GM23338 (cell line): ENCODE results near the gene GUCY1A1.

Experiments
- CREB1 ChIP-seq: fragments of 250-450 bp; sonication (Bioruptor Pico); IDR thresholded peaks from 2 replicates; pipeline ENCODE4 v1.5.0; 2020; ENCODE audit warnings: low read depth, mild to moderate bottlenecking, moderate library complexity
- EZH2 ChIP-seq: fragments of 200-600 bp; sonication (generic); IDR thresholded peaks from one replicate; pipeline ENCODE4 v1.8.0; 2017; ENCODE audit warnings: antibody characterized with exemption, mild to moderate bottlenecking, low read depth; ENCODE audit not compliant: unreplicated experiment
- EZH2phosphoT487 ChIP-seq: fragments of 200-600 bp; sonication (generic); IDR thresholded peaks from one replicate; pipeline ENCODE4 v1.8.1; 2018; ENCODE audit warnings: antibody characterized with exemption; ENCODE audit not compliant: unreplicated experiment
- JUNB ChIP-seq: IDR thresholded peaks from one replicate; pipeline ENCODE4 v1.6.1; 2016; ENCODE audit warnings: antibody characterized with exemption; ENCODE audit not compliant: unreplicated experiment
- POLR2AphosphoS5 ChIP-seq: IDR thresholded peaks from 2 replicates; pipeline ENCODE4 v1.6.1; 2016; ENCODE audit warnings: antibody characterized with exemption, low read depth
- REST ChIP-seq: IDR thresholded peaks from one replicate; pipeline ENCODE4 v1.6.1; 2018; ENCODE audit warnings: antibody characterized with exemption; ENCODE audit not compliant: unreplicated experiment
- ZNF114 ChIP-seq: fragments of 250-450 bp; sonication (Bioruptor Pico); IDR thresholded peaks from 2 replicates; pipeline ENCODE4 v1.5.0; 2020; ENCODE audit warnings: mild to moderate bottlenecking, moderate library complexity
- ZNF331 ChIP-seq: fragments of 250-450 bp; sonication (Bioruptor Pico); IDR thresholded peaks from 2 replicates; pipeline ENCODE4 v1.5.0; 2020; ENCODE audit warnings: low read depth, mild to moderate bottlenecking, moderate library complexity
- TF ChIP-seq, protein P1 (sequence below), 2 experiments: fragments of 200-600 bp in 1 of 2; sonication (generic) in 1 of 2; conservative IDR thresholded peaks; 2 replicates each; pipeline versions ENCODE4 v1.5.1 to v1.6.1; 2016 to 2017; ENCODE audit warnings: antibody characterized with exemption in 2 of 2, low read depth in 2 of 2, mild to moderate bottlenecking in 2 of 2, moderate library complexity in 1 of 2
- TF ChIP-seq, protein P2 (sequence below): fragments of 250-450 bp; sonication (Bioruptor Pico); IDR thresholded peaks from 2 replicates; pipeline ENCODE4 v1.5.0; 2020; ENCODE audit warnings: mild to moderate bottlenecking, moderate library complexity
- TF ChIP-seq, protein P3 (sequence below): IDR thresholded peaks from 2 replicates; pipeline ENCODE4 v1.6.1; 2016; ENCODE audit warnings: antibody characterized with exemption

DNA sequence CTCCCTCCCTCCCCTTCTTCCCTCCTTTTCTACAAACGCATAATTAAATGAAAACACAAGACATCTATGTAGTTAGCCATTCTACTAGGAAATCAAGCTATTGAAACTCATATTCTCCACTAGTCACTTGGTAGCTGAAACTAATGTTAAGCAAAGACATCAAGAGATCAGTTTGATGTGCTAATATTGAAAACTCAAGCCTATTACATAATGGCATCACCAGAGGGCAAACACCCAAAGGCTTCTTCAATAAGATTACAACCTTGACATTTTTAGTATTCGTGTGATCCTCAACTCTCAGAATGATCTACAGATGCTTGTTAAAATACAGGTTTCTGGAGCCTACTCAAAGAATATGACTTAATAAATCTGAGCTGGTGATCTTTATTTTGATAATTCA lies 6.2 kb upstream of the GUCY1A1 start:
- TF ChIP-seq ZNF114 (CRISPR knock-in tag) (no peak), REST (no peak), POLR2AphosphoS5 (no peak), EZH2 (no peak), ZNF331 (CRISPR knock-in tag) (no peak), CREB1 (CRISPR knock-in tag) (no peak), EZH2phosphoT487 (no peak), JUNB (no peak)
- TF ChIP-seq, protein P1, sequence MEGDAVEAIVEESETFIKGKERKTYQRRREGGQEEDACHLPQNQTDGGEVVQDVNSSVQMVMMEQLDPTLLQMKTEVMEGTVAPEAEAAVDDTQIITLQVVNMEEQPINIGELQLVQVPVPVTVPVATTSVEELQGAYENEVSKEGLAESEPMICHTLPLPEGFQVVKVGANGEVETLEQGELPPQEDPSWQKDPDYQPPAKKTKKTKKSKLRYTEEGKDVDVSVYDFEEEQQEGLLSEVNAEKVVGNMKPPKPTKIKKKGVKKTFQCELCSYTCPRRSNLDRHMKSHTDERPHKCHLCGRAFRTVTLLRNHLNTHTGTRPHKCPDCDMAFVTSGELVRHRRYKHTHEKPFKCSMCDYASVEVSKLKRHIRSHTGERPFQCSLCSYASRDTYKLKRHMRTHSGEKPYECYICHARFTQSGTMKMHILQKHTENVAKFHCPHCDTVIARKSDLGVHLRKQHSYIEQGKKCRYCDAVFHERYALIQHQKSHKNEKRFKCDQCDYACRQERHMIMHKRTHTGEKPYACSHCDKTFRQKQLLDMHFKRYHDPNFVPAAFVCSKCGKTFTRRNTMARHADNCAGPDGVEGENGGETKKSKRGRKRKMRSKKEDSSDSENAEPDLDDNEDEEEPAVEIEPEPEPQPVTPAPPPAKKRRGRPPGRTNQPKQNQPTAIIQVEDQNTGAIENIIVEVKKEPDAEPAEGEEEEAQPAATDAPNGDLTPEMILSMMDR (conservative IDR thresholded peaks at IDR 0.05; ENCODE audit: low read depth in 2 of 2): no peak
- TF ChIP-seq, protein P2, sequence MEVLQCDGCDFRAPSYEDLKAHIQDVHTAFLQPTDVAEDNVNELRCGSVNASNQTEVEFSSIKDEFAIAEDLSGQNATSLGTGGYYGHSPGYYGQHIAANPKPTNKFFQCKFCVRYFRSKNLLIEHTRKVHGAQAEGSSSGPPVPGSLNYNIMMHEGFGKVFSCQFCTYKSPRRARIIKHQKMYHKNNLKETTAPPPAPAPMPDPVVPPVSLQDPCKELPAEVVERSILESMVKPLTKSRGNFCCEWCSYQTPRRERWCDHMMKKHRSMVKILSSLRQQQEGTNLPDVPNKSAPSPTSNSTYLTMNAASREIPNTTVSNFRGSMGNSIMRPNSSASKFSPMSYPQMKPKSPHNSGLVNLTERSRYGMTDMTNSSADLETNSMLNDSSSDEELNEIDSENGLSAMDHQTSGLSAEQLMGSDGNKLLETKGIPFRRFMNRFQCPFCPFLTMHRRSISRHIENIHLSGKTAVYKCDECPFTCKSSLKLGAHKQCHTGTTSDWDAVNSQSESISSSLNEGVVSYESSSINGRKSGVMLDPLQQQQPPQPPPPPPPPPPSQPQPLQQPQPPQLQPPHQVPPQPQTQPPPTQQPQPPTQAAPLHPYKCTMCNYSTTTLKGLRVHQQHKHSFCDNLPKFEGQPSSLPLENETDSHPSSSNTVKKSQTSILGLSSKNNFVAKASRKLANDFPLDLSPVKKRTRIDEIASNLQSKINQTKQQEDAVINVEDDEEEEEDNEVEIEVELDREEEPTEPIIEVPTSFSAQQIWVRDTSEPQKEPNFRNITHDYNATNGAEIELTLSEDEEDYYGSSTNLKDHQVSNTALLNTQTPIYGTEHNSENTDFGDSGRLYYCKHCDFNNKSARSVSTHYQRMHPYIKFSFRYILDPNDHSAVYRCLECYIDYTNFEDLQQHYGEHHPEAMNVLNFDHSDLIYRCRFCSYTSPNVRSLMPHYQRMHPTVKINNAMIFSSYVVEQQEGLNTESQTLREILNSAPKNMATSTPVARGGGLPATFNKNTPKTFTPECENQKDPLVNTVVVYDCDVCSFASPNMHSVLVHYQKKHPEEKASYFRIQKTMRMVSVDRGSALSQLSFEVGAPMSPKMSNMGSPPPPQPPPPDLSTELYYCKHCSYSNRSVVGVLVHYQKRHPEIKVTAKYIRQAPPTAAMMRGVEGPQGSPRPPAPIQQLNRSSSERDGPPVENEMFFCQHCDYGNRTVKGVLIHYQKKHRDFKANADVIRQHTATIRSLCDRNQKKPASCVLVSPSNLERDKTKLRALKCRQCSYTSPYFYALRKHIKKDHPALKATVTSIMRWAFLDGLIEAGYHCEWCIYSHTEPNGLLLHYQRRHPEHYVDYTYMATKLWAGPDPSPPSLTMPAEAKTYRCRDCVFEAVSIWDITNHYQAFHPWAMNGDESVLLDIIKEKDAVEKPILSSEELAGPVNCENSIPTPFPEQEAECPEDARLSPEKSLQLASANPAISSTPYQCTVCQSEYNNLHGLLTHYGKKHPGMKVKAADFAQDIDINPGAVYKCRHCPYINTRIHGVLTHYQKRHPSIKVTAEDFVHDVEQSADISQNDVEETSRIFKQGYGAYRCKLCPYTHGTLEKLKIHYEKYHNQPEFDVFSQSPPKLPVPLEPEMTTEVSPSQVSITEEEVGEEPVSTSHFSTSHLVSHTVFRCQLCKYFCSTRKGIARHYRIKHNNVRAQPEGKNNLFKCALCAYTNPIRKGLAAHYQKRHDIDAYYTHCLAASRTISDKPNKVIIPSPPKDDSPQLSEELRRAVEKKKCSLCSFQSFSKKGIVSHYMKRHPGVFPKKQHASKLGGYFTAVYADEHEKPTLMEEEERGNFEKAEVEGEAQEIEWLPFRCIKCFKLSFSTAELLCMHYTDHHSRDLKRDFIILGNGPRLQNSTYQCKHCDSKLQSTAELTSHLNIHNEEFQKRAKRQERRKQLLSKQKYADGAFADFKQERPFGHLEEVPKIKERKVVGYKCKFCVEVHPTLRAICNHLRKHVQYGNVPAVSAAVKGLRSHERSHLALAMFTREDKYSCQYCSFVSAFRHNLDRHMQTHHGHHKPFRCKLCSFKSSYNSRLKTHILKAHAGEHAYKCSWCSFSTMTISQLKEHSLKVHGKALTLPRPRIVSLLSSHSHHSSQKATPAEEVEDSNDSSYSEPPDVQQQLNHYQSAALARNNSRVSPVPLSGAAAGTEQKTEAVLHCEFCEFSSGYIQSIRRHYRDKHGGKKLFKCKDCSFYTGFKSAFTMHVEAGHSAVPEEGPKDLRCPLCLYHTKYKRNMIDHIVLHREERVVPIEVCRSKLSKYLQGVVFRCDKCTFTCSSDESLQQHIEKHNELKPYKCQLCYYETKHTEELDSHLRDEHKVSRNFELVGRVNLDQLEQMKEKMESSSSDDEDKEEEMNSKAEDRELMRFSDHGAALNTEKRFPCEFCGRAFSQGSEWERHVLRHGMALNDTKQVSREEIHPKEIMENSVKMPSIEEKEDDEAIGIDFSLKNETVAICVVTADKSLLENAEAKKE: no peak
- TF ChIP-seq, protein P3, sequence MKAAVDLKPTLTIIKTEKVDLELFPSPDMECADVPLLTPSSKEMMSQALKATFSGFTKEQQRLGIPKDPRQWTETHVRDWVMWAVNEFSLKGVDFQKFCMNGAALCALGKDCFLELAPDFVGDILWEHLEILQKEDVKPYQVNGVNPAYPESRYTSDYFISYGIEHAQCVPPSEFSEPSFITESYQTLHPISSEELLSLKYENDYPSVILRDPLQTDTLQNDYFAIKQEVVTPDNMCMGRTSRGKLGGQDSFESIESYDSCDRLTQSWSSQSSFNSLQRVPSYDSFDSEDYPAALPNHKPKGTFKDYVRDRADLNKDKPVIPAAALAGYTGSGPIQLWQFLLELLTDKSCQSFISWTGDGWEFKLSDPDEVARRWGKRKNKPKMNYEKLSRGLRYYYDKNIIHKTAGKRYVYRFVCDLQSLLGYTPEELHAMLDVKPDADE: no peak
